IPS-15b (cell line): Measurements from ENCODE around the gene MTHFSD.
"Not testable (repeated sequence)": the region's sequence is repeated elsewhere in the genome, so short reads cannot be mapped to it uniquely, and the experiment has no call there.

Experiments
- H3K27me3 ChIP-seq: one replicate; pipeline ENCODE4 v1.6.1; 2013; ENCODE audit warnings: low read length; ENCODE audit not compliant: control insufficient read depth, insufficient read depth
- H3K36me3 ChIP-seq: one replicate; pipeline ENCODE4 v1.6.1; 2013; ENCODE audit warnings: low read length; ENCODE audit not compliant: control insufficient read depth, insufficient read depth
- H3K4me1 ChIP-seq: one replicate; pipeline ENCODE4 v1.6.1; 2013; ENCODE audit warnings: mild to moderate bottlenecking, low read length; ENCODE audit not compliant: control insufficient read depth, insufficient read depth
- H3K4me3 ChIP-seq: one replicate; pipeline ENCODE4 v1.5.1; 2013; ENCODE audit warnings: low read depth, low read length
- H3K9ac ChIP-seq: one replicate; pipeline ENCODE4 v1.6.1; 2013; ENCODE audit warnings: low read depth, mild to moderate bottlenecking, low read length
- H3K9me3 ChIP-seq: one replicate; pipeline ENCODE4 v1.6.1; 2013; ENCODE audit warnings: mild to moderate bottlenecking, low read length; ENCODE audit not compliant: control insufficient read depth, insufficient read depth

The MTHFSD gene

DNA sequence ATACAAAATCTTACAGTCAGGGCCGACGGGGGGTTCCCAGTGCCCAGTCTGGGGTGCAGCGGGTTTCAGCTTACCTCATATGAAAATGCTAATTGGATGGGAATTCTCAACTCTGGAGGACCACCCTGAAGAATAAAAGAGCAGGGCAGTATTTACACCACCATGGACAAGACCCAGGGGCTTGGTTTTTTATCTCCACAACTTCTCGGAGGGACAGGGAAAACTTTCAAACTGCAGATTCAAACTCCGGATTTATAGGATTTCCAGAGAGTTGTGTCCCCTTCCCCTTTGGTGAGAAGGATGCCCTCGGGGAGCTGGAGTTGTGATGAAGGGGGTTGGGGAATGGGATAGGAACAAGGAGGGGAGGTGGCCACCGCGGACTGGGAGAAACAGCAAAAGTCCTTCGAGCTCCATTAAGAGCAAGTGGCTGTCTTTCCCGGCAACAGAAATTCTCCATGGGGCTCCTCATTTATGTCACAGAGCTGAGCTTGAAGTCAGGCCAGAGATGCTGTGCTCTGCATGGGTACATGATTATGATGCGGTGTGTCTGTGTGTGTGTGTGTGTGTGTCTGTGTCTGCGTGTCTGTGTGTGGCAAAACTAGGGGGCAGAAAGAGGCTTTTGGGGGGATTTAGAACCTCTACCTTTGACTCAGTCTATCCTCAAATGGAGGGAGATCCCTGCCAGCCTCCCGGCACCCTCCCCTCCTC is 39.0 kb upstream of the MTHFSD start:
- Histone ChIP-seq H3K27me3 (peaks cover 2% of the 10 kb centered on the region), H3K9ac (no peak overlapping the region), H3K4me3 (no peak overlapping the region), H3K36me3 (no peaks in the 10 kb centered on the region), H3K4me1 (peaks cover 2% of the 10 kb centered on the region), H3K9me3 (no peaks in the 10 kb centered on the region)

DNA sequence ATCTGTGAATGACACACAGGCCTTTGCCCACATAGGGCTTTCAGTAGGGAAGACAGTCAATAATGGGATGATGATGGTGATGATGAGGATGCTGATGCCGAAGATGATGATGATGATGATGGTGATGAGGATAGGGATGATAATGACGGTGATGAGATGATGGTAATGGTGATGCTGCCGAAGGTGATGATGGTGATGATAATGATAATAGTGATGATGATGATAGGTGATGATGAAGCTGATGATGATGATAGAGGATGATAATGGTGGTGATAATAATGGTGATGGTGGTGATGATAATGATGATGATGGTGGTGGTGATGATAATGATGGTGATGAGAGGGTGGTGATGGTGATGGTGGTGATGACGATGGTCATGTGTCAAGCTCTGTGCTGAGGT is 36.2 kb upstream of the MTHFSD start:
- H3K36me3 ChIP-seq: no peaks in the 10 kb centered on the region
- peaks cover 2% of the 10 kb centered on the region for H3K4me1 ChIP-seq
- H3K27me3 ChIP-seq: peaks cover 3% of the 10 kb centered on the region
- no peak overlapping the region for H3K4me3 ChIP-seq
- no peaks in the 10 kb centered on the region for H3K9me3 ChIP-seq
- no peak overlapping the region for H3K9ac ChIP-seq

DNA sequence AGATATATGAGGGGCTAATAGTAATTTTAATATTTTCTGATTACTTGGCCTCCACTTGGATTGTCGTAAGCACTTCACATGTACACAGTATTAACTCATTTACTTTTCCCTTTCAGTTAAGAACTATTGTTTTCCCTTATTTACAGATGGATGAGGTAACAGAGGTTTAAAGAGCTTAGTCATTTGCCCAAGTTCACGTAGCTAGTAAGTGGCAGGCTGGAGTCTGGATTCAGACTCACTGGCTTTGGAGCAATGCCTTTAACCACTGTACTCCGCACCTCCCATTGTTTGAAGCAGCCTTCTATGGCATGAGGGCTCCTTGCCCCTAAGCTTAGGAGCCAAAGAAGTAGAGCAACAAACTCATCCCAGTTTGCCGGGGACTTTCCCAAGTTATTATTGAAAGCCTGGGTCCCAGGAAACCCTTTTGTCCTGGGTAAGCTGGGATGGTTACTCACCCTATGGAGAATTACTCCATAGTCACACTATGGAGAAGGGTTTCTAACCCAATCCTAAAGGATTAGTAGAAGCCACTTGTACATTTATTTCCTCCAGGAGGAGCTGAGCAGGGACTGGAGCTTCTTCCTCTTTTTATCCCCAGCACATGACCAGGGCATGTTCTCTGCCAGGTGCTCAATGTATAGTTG is 35.6 kb upstream of the MTHFSD start:
- peaks cover 3% of the 10 kb centered on the region for H3K27me3 ChIP-seq
- H3K4me1 ChIP-seq: peaks cover 2% of the 10 kb centered on the region
- H3K9me3 ChIP-seq: no peaks in the 10 kb centered on the region
- H3K36me3 ChIP-seq: no peaks in the 10 kb centered on the region
- no peak overlapping the region for H3K4me3 ChIP-seq
- H3K9ac ChIP-seq: no peak overlapping the region

DNA sequence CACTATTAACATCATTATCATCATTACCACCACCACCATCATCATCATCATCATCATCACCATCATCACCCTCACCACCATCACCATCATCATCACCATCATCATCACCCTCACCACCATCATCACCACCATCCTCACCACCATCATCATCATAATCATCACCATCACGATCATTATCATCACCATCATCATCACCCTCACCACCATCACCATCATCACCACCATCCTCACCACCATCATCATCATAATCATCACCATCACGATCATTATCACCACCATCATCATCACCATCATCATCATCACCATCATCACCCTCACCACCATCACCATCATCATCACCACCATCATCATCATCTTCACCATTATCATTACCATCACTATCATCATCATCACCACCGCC is 32.9 kb upstream of the MTHFSD start:
- not testable (repeated sequence) for H3K4me3 ChIP-seq, H3K9ac ChIP-seq, H3K4me1 ChIP-seq

DNA sequence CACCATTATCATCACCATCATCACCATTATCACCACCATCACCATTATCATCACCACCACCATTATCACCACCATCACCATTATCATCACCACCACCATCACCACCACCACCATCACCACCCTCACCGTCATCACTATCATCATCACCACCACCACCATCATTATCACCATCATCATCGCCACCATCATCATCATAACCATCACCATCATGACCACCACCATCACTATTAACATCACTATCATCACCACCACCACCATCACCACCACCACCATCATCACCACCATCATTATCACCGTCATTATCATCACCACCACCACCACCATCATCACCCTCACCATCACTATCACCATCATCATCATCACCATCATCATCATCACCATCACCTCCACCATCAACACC is 32.5 kb upstream of the MTHFSD start:
- Histone ChIP-seq H3K27me3 (peaks cover 14% of the 10 kb centered on the region), H3K9ac (no peak overlapping the region), H3K4me3 (no peak overlapping the region), H3K36me3 (no peaks in the 10 kb centered on the region), H3K4me1 (no peaks in the 10 kb centered on the region), H3K9me3 (no peaks in the 10 kb centered on the region)

More for the DNA sequence above, 32.9 kb upstream of the MTHFSD start:
- H3K27me3 ChIP-seq: peaks cover 11% of the 10 kb centered on the region
- not testable (repeated sequence) for H3K9me3 ChIP-seq, H3K36me3 ChIP-seq

DNA sequence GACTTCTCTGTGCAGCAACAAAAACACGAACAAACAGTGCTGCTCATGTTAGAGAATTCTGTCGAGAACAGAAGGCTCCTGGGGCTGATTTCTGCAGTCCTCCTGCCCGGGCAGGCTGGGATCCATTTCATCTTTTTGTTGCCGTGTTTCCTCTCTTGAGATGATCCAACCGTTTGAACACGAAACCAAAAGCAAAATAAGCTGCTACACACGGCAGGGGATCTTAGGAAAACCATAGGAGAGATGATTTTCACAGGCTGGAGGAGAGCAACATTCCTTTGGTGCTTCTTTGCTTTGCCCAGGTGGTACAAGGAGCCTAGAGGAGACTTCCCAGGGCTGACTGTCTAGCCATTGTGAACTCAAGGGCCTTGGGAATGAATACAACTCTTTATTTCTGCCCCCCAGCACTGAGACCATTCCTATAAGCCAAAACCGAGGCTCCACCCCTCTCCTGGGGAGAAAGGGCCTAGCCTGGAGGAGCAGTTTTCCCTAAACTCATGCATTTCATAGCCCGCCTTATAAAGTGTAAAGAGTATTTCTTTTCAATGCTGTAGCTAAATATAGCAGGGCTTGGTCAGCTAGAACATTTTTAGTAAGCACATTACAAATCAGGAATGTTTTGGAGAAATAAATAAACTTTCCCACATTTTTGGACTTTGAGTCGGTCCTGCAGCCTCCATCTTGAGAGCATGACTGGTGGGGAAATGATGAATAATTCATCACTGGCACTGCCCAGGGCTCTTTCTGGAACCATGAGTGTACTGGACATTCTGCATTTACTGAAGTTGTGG is 31.0 kb upstream of the MTHFSD start:
- Histone ChIP-seq H3K4me3 (no peak overlapping the region), H3K9ac (no peak overlapping the region), H3K4me1 (no peaks in the 10 kb centered on the region), H3K9me3 (no peaks in the 10 kb centered on the region), H3K36me3 (no peaks in the 10 kb centered on the region), H3K27me3 (peaks cover 29% of the 10 kb centered on the region)

DNA sequence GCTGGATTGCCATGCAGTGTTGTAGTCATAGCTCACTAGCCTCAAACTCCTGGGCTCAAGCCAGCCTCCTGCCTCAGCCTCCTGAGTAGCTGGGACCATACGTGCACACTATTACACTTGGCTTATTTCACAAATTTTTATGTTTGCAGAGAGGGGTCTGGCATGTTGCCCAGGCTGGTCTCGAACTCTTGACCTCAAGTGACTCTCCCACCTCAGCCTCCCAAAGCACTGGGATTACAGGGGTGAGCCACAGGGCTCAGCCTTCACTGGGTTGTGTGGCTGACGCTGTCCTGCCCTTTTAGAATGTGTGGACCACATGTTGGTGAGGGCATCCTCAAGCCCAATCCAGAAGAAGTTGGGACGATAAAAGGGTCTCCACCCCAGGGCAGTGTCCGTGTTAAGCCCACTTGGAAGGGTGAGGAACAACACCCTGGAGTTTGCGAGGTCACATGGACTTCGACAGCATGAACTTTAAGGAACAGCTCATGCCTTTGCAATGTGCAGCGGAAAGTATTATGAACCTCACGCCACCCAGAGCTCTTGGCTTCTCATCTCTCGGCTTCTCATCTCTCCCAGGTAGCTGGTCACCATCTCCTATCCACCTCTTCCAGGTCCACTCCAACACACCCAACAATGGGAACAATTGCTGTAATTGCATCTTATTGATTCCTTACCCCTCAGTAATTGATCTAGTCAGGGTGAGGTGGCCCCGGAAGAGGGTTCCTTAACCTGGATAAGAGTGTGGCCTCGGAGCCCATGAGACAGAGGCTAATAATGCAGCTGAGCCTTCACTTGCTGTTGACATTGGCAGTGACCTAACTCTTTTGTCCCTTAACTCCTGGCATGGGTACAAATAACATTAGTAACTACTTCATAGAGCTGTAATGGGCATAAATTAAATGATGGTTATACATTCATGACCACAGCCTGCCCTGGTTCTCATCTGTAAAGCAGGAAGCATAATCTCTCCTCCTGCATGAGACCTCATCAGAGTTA is 30.0 kb upstream of the MTHFSD start:
- Histone ChIP-seq H3K9ac (no peak overlapping the region), H3K9me3 (no peaks in the 10 kb centered on the region), H3K4me1 (no peaks in the 10 kb centered on the region), H3K36me3 (no peaks in the 10 kb centered on the region), H3K27me3 (peaks cover 38% of the 10 kb centered on the region), H3K4me3 (no peak overlapping the region)

DNA sequence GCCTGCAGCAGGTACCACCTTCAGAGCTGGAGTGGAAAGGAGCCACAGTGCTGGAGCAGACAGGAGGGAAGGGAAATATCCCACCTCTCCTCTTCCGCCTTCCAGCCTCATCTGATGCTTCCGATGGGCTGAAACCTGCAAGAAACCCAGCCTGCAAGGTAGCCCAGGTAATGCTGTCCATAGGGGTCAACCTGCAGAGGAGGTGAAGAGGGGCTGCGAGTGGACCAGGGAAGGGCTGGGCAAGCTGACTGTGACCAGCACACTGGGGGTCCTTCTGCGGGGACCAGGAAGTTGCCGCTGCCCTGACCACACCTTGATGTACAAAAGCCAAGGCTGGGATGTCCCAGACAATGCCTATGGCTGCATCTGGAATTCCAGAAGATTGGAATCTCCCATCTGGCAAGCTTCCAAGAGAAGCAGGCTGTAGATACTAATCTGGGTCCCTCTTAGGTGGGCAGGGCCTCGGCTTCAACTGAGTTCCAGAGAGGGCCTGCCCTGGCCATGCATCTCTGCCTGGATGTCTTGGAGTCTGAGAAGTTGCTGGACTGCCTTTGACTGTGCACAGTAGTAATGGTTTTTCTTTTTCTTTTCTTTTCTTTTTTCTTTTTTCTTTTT is 29.1 kb upstream of the MTHFSD start:
- Histone ChIP-seq H3K9ac (no peak overlapping the region), H3K4me1 (no peaks in the 10 kb centered on the region), H3K9me3 (no peaks in the 10 kb centered on the region), H3K36me3 (no peaks in the 10 kb centered on the region), H3K27me3 (peaks cover 47% of the 10 kb centered on the region), H3K4me3 (no peak overlapping the region)

DNA sequence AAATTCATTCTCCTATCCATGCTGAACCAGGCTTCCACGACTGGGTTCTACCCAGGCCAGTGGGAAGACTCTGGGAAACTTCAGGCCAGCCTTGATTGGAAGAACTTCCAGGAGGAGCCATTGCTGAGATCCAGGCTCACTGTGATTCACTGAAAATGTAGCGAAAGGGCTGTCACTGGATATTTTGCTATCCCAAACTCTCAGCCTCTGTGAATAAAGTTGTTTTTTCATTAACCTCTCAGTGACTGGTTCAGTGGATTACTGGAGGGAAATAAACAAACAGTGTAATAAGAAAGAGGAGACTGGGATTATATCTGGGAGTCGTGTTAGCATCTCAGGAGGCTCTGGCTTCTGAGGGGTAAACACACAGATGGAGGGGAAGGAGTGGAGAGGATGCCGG is 26.4 kb upstream of the MTHFSD start:
- no peak overlapping the region for H3K9ac ChIP-seq
- no peak overlapping the region for H3K4me3 ChIP-seq
- no peaks in the 10 kb centered on the region for H3K9me3 ChIP-seq
- H3K4me1 ChIP-seq: no peaks in the 10 kb centered on the region
- peaks cover 71% of the 10 kb centered on the region for H3K27me3 ChIP-seq
- no peaks in the 10 kb centered on the region for H3K36me3 ChIP-seq

DNA sequence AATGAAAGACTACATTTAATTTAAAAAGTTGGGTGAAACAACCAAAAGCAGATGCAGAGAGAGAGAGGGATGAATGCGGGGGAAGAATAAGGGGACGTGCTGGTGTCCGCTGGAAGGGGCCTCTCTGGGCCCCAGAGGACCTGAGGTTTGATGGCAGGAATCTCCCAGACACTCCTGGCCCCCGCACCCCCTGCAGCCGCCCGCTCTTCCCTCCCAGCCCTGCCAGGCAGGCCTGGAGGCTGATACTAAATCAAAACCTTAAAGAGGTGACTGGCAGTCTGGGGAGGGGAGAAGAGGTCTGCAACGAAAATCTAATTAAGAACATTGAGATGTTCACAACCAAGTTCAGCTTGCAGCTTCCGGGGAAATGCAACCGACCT is 25.7 kb upstream of the MTHFSD start:
- H3K36me3 ChIP-seq: no peaks in the 10 kb centered on the region
- no peaks in the 10 kb centered on the region for H3K9me3 ChIP-seq
- no peak overlapping the region for H3K4me3 ChIP-seq
- no peaks in the 10 kb centered on the region for H3K4me1 ChIP-seq
- H3K27me3 ChIP-seq: peaks cover 74% of the 10 kb centered on the region
- no peak overlapping the region for H3K9ac ChIP-seq
